IMR-90 (cell line): ENCODE data around the gene HTT.

Experiments used
- CEBPB ChIP-seq: IDR thresholded peaks from 2 replicates; pipeline ENCODE4 v1.6.1; 2012; ENCODE audit warnings: low read depth, low read length, improper control_type of control experiment
- CHD1 ChIP-seq: IDR thresholded peaks from 2 replicates; pipeline ENCODE4 v1.6.1; 2012; ENCODE audit warnings: low read depth, low read length, improper control_type of control experiment
- CTCF ChIP-seq: conservative IDR thresholded peaks from 2 replicates; pipeline ENCODE4 v1.5.1; 2012; ENCODE audit warnings: mild to moderate bottlenecking, low read depth, low read length, improper control_type of control experiment
- MAFK ChIP-seq: IDR thresholded peaks from 2 replicates; pipeline ENCODE4 v1.6.1; 2012; ENCODE audit warnings: low read depth, low read length, improper control_type of control experiment
- MAZ ChIP-seq: IDR thresholded peaks from 2 replicates; pipeline ENCODE4 v1.6.1; 2012; ENCODE audit warnings: low read depth, mild to moderate bottlenecking, low read length, improper control_type of control experiment, moderate library complexity, borderline replicate concordance
- MXI1 ChIP-seq: IDR thresholded peaks from 2 replicates; pipeline ENCODE4 v1.6.1; 2012; ENCODE audit warnings: low read depth, mild to moderate bottlenecking, low read length, moderate library complexity, borderline replicate concordance
- NFE2L2 ChIP-seq: fragments of 150-350 bp; IDR thresholded peaks from 2 replicates; pipeline ENCODE4 v1.6.1; 2016; ENCODE audit warnings: low read depth, mild to moderate bottlenecking, low read length
- POLR2A ChIP-seq: IDR thresholded peaks from 2 replicates; pipeline ENCODE4 v1.6.1; 2012; ENCODE audit warnings: mild to moderate bottlenecking, low read depth, low read length
- RFX5 ChIP-seq: IDR thresholded peaks from 2 replicates; pipeline ENCODE4 v1.8.0; 2012; ENCODE audit warnings: low read depth, mild to moderate bottlenecking, low read length, moderate library complexity
- TF ChIP-seq, protein P1 (sequence below): fragments of 150-350 bp; IDR thresholded peaks from 2 replicates; pipeline ENCODE4 v1.6.1; 2017; ENCODE audit warnings: mild to moderate bottlenecking, antibody characterized with exemption, low read length, low read depth

DNA sequence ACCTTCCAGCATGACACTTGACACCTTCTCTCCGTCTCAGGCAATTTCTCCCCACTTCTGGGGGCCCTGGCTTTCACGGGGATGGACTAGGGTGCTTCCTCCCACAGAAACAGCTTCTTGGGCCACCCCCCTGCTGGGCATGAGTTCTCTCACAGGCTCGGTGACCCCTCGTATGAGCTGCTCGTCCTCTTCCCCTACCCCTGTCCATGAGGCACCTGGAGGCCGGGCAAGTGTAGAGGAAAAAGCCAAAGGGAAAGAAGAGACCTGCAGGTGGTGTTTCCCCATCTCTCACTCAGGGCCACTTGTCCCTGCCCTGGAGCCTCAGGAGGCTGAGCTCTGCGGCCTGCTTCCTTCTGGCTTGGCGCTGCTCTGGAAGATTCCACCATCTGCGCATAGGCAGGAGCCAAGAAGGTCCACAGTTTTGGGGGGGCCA, 216.4 kb downstream of the HTT start:
- TF ChIP-seq CEBPB: no peak
- TF ChIP-seq CTCF: no peak
- TF ChIP-seq MXI1: no peak
- TF ChIP-seq POLR2A: no peak
- no peak for TF ChIP-seq MAFK
- TF ChIP-seq, protein P1, sequence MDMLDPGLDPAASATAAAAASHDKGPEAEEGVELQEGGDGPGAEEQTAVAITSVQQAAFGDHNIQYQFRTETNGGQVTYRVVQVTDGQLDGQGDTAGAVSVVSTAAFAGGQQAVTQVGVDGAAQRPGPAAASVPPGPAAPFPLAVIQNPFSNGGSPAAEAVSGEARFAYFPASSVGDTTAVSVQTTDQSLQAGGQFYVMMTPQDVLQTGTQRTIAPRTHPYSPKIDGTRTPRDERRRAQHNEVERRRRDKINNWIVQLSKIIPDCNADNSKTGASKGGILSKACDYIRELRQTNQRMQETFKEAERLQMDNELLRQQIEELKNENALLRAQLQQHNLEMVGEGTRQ: no peak
- no peak for TF ChIP-seq NFE2L2
- no peak for TF ChIP-seq CHD1
- TF ChIP-seq RFX5: no peak
- TF ChIP-seq MAZ: no peak
